ENCODE results near the gene SLAIN2.

GRCh38 chr4:48388525-48389154, 47.3 kb downstream of the SLAIN2 start:
- TF ChIP-seq, protein P1, sequence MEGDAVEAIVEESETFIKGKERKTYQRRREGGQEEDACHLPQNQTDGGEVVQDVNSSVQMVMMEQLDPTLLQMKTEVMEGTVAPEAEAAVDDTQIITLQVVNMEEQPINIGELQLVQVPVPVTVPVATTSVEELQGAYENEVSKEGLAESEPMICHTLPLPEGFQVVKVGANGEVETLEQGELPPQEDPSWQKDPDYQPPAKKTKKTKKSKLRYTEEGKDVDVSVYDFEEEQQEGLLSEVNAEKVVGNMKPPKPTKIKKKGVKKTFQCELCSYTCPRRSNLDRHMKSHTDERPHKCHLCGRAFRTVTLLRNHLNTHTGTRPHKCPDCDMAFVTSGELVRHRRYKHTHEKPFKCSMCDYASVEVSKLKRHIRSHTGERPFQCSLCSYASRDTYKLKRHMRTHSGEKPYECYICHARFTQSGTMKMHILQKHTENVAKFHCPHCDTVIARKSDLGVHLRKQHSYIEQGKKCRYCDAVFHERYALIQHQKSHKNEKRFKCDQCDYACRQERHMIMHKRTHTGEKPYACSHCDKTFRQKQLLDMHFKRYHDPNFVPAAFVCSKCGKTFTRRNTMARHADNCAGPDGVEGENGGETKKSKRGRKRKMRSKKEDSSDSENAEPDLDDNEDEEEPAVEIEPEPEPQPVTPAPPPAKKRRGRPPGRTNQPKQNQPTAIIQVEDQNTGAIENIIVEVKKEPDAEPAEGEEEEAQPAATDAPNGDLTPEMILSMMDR (IDR thresholded peaks at IDR 0.05; ENCODE audit: low read depth, low read length, poor library complexity, severe bottlenecking) = no peak
- TF ChIP-seq EZH2phosphoT487 (IDR thresholded peaks at IDR 0.05; ENCODE audit: borderline replicate concordance, low read length) = no peak
